Skeletal muscle tissue (tissue), 4 donors: ENCODE results near the gene CCDC190. TPM values are rescaled to one million over a fixed set of nuclear protein-coding genes. Genes with fewer than 3 reads are reported as not detected.
"Not testable (repeated sequence)": the region's sequence is repeated elsewhere in the genome, so short reads cannot be mapped to it uniquely, and the experiment has no call there.

Experiments
- H3K27ac ChIP-seq: one replicate; pipeline ENCODE4 v1.7.0; 2013; ENCODE audit warnings: mild to moderate bottlenecking, low read depth, low read length, inconsistent platforms
- H3K27me3 ChIP-seq, 3 donors: one replicate each; pipeline ENCODE4 v1.7.0; 2013; ENCODE audit warnings: low read length in 3 of 3; ENCODE audit not compliant: control insufficient read depth in 3 of 3, insufficient read depth in 3 of 3
- H3K36me3 ChIP-seq, 3 donors: one replicate each; pipeline ENCODE4 v1.7.0; 2013; ENCODE audit warnings: low read length in 3 of 3; ENCODE audit not compliant: control insufficient read depth in 3 of 3, insufficient read depth in 3 of 3
- H3K4me1 ChIP-seq, 3 donors: one replicate each; pipeline ENCODE4 v1.7.0; 2013; ENCODE audit warnings: low read length in 3 of 3, mild to moderate bottlenecking in 3 of 3; ENCODE audit not compliant: control insufficient read depth in 3 of 3, insufficient read depth in 3 of 3
- H3K4me3 ChIP-seq, 3 donors: one replicate each; pipeline ENCODE4 v1.7.0; 2013; ENCODE audit warnings: low read length in 3 of 3
- H3K9ac ChIP-seq, 3 donors: one replicate each; pipeline ENCODE4 v1.7.0; 2013; ENCODE audit warnings: low read length in 3 of 3, mild to moderate bottlenecking in 3 of 3, moderate library complexity in 2 of 3, low read depth in 1 of 3
- H3K9me3 ChIP-seq, 3 donors: one replicate each; pipeline ENCODE4 v1.7.0; 2013; ENCODE audit warnings: low read length in 3 of 3; ENCODE audit not compliant: control insufficient read depth in 3 of 3
- total RNA-seq: library from RNA; depleted of rRNA; stranded (reverse); fragments of >200 nt; gene quantifications from one replicate; pipeline ENCODE4 v1.2.3, GENCODE V29; 2014
- donor health status: Osteomylitis.

CCDC190 gene
- total RNA-seq, 1 donor from 2014 or later, result 3.1 TPM

- H3K36me3 ChIP-seq, H3K27ac ChIP-seq: not testable (repeated sequence)
Measured at GRCh38 chr1:162818136-162818535, 42.8 kb downstream of the CCDC190 start.

GRCh38 chr1:162812357-162812756 is 48.6 kb downstream of the CCDC190 start:
- not testable (repeated sequence) for H3K4me3 ChIP-seq, H3K9ac ChIP-seq, H3K9me3 ChIP-seq, H3K36me3 ChIP-seq, H3K4me1 ChIP-seq, H3K27me3 ChIP-seq, H3K27ac ChIP-seq

More at GRCh38 chr1:162818136-162818535, 42.8 kb downstream of the CCDC190 start:
- H3K27me3 ChIP-seq, result peaks cover 8 to 12% (median 9%) of the 10 kb centered on the region in 3 donors
- H3K9me3 ChIP-seq, H3K4me3 ChIP-seq, H3K9ac ChIP-seq: not testable (repeated sequence)
- peaks cover 8 to 13% (median 8%) of the 10 kb centered on the region in 3 donors for H3K4me1 ChIP-seq

GRCh38 chr1:162807503-162807902 is 53.5 kb downstream of the CCDC190 start:
- not testable (repeated sequence) for H3K27ac ChIP-seq, H3K27me3 ChIP-seq, H3K36me3 ChIP-seq, H3K4me1 ChIP-seq, H3K9me3 ChIP-seq, H3K9ac ChIP-seq, H3K4me3 ChIP-seq

Other genes starting within 250 kb of the CCDC190 start
- 40.2 TPM for gene DDR2, start 228.7 kb downstream of the CCDC190 start, total RNA-seq
- gene HSD17B7, start 70.5 kb downstream of the CCDC190 start, total RNA-seq, result 12.0 TPM
- gene RGS4, start 208.2 kb upstream of the CCDC190 start, total RNA-seq, result 3.7 TPM